K562 (cell line): ENCODE data around the gene IFTAP.

ENCODE experiments used
- CTCF ChIP-seq, 3 experiments: IDR thresholded peaks in 2 of 3; conservative IDR thresholded peaks in 1 of 3; 2 replicates each; pipeline ENCODE4 v1.5.1; 2011 to 2012; ENCODE audit warnings: low read length in 3 of 3, mild to moderate bottlenecking in 3 of 3, control low read depth in 2 of 3, improper control_type of control experiment in 1 of 3, inconsistent platforms in 1 of 3, low read depth in 1 of 3, mixed read lengths in 1 of 3, moderate library complexity in 1 of 3; ENCODE audit not compliant: insufficient read depth in 2 of 3
- EP300 ChIP-seq: IDR thresholded peaks from 2 replicates; pipeline ENCODE4 v1.6.1; 2012; ENCODE audit warnings: low read length, improper control_type of control experiment
- EP400 ChIP-seq: fragments of 450-650 bp; IDR thresholded peaks from 2 replicates; pipeline ENCODE4 v1.6.1; 2017; ENCODE audit warnings: antibody characterized with exemption, mild to moderate bottlenecking, moderate library complexity
- FOXK2 ChIP-seq, 2 experiments: fragments of 450-650 bp; IDR thresholded peaks in 1 of 2; conservative IDR thresholded peaks in 1 of 2; 2 replicates each; pipeline ENCODE4 v1.6.1; 2016; ENCODE audit warnings: low read depth in 2 of 2, mild to moderate bottlenecking in 1 of 2
- HNRNPH1 ChIP-seq: fragments of 200-400 bp; formaldehyde crosslinking; optimal IDR thresholded peaks from 2 replicates; pipeline ENCODE3; 2017; ENCODE audit warnings: low read depth, mild to moderate bottlenecking, low read length, moderate library complexity
- MAX ChIP-seq: sonication (generic); formaldehyde crosslinking; IDR thresholded peaks from 2 replicates; pipeline ENCODE4 v1.9.0; 2022; ENCODE audit warnings: mild to moderate bottlenecking, missing genetic modification reagents
- MEF2A ChIP-seq: IDR thresholded peaks from 2 replicates; pipeline ENCODE4 v1.6.1; 2011; ENCODE audit warnings: low read depth, mild to moderate bottlenecking, low read length, moderate library complexity; ENCODE audit not compliant: control insufficient read depth
- NRF1 ChIP-seq, 2 experiments: fragments of 450-650 bp; IDR thresholded peaks in 1 of 2; conservative IDR thresholded peaks in 1 of 2; 2 replicates each; pipeline ENCODE4 v1.6.1; 2014; ENCODE audit warnings: mild to moderate bottlenecking in 2 of 2
- TAF1 ChIP-seq: IDR thresholded peaks from 2 replicates; pipeline ENCODE4 v1.6.1; 2011; ENCODE audit warnings: mild to moderate bottlenecking, low read length, moderate library complexity; ENCODE audit not compliant: insufficient read depth, control insufficient read depth, severe bottlenecking; ENCODE audit errors: extremely low read depth
- TEAD4 ChIP-seq, 2 experiments: sonication (generic) in 1 of 2; formaldehyde crosslinking in 1 of 2; IDR thresholded peaks; 2 replicates each; pipeline versions ENCODE4 v1.6.1 to v1.8.0; 2012 to 2022; ENCODE audit warnings: borderline replicate concordance in 1 of 2, inconsistent platforms in 1 of 2, low read length in 1 of 2, mild to moderate bottlenecking in 1 of 2, missing genetic modification reagents in 1 of 2
- ZFP1 ChIP-seq: fragments of 450-650 bp; formaldehyde crosslinking; IDR thresholded peaks from 2 replicates; pipeline ENCODE4 v1.4.0; 2020; ENCODE audit warnings: mild to moderate bottlenecking, mixed read lengths

- TF ChIP-seq EP400 (no peak), NRF1 (conservative IDR thresholded peaks at IDR 0.05 in 1 of 2, IDR thresholded peaks at IDR 0.05 in 1 of 2) (no peak), TEAD4 (IDR thresholded peaks at IDR 0.05; ENCODE audit: low read length) (no peak), TEAD4 (CRISPR knock-in tag; IDR thresholded peaks at IDR 0.05; ENCODE audit: borderline replicate concordance) (no peak), ZFP1 (CRISPR knock-in tag) (no peak), HNRNPH1 (no peak), FOXK2 (conservative IDR thresholded peaks at IDR 0.05 in 1 of 2, IDR thresholded peaks at IDR 0.05 in 1 of 2; ENCODE audit: low read depth in 2 of 2) (no peak), MAX (CRISPR knock-in tag) (no peak), EP300 (no peak), MEF2A (no peak), CTCF (IDR thresholded peaks at IDR 0.05 in 2 of 3, conservative IDR thresholded peaks at IDR 0.05 in 1 of 3; ENCODE audit: insufficient read depth in 2 of 3, low read depth in 1 of 3, low read length in 3 of 3) (peak in 2 of 3 experiments; percentile 50 to 59; a peak in 4 of 6 replicates), TAF1 (no peak)
Observed at GRCh38 chr11:36672815-36673450, 78.6 kb downstream of the IFTAP start.
